Suprapubic skin (tissue), 4 donors: Measurements from ENCODE around the gene NAP1L1.

Source experiments
- POLR2A ChIP-seq, 2 donors: fragments of 450-650 bp; IDR thresholded peaks; one replicate each; pipeline ENCODE4 v1.6.1; 2017; ENCODE audit warnings: antibody characterized with exemption in 2 of 2, mild to moderate bottlenecking in 2 of 2, moderate library complexity in 2 of 2
- POLR2AphosphoS5 ChIP-seq, 3 donors: sonication (generic); formaldehyde crosslinking; IDR thresholded peaks; one replicate each; pipeline ENCODE4 v1.6.1; 2017; ENCODE audit warnings: antibody characterized with exemption in 3 of 3
- TF ChIP-seq, protein P1 (sequence below), 2 donors: fragments of 200-600 bp in 1 of 2; fragments of 450-650 bp in 1 of 2; sonication (generic) in 1 of 2; IDR thresholded peaks; one replicate each; pipeline ENCODE4 v1.5.1; 2016 to 2019; ENCODE audit warnings: antibody characterized with exemption in 2 of 2, mild to moderate bottlenecking in 1 of 2, moderate library complexity in 1 of 2

DNA sequence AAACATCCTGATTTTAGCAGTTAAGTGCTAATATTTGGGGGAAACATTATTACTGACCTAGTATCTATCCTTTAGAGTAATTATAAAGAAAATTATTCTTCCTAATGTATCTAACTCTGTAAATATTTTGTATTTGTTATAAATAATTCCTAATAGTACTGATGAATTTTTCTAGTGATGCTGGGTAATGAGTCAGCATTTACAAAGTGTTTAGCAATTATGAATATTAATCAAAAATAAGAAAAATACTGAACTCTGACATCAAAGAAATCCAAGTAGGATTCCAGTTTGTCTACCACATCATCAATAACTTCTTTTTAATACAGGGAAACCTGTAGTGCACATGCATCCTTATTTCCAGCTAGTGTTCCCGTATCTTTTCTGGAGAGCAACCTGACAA lies 9.0 kb downstream of the NAP1L1 start:
- TF ChIP-seq POLR2A (IDR thresholded peaks at IDR 0.05): no peak
- TF ChIP-seq, protein P1, sequence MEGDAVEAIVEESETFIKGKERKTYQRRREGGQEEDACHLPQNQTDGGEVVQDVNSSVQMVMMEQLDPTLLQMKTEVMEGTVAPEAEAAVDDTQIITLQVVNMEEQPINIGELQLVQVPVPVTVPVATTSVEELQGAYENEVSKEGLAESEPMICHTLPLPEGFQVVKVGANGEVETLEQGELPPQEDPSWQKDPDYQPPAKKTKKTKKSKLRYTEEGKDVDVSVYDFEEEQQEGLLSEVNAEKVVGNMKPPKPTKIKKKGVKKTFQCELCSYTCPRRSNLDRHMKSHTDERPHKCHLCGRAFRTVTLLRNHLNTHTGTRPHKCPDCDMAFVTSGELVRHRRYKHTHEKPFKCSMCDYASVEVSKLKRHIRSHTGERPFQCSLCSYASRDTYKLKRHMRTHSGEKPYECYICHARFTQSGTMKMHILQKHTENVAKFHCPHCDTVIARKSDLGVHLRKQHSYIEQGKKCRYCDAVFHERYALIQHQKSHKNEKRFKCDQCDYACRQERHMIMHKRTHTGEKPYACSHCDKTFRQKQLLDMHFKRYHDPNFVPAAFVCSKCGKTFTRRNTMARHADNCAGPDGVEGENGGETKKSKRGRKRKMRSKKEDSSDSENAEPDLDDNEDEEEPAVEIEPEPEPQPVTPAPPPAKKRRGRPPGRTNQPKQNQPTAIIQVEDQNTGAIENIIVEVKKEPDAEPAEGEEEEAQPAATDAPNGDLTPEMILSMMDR (IDR thresholded peaks at IDR 0.05): no peak
- TF ChIP-seq POLR2AphosphoS5 (IDR thresholded peaks at IDR 0.05): no peak
